SU-DHL-6 (cell line): ENCODE data around the gene PLEKHD1.

ENCODE experiments used
- H2AFZ ChIP-seq: fragments of 200-600 bp; sonication (generic); 2 replicates; pipeline ENCODE4 v1.6.1; 2014; ENCODE audit warnings: low read depth, mild to moderate bottlenecking, moderate library complexity, mixed read lengths, antibody characterized with exemption, low read length; ENCODE audit not compliant: severe bottlenecking
- H3F3A ChIP-seq: fragments of 200-600 bp; shearing (Covaris generic); 2 replicates; pipeline ENCODE4 v1.6.0; 2016; ENCODE audit warnings: antibody characterized with exemption, mild to moderate bottlenecking; ENCODE audit not compliant: insufficient read depth
- H3K27ac ChIP-seq: fragments of 200-600 bp; sonication (generic); 2 replicates; pipeline ENCODE4 v1.5.1; 2016; ENCODE audit warnings: low read depth, mild to moderate bottlenecking, low read length, moderate library complexity, mixed read lengths
- H3K27me3 ChIP-seq: fragments of 200-600 bp; sonication (generic), shearing (Covaris generic); 2 replicates; pipeline ENCODE4 v1.6.0; 2014; ENCODE audit warnings: mild to moderate bottlenecking, low read length
- H3K36me3 ChIP-seq: fragments of 200-600 bp; sonication (generic); 2 replicates; pipeline ENCODE4 v1.6.1; 2014; ENCODE audit warnings: mild to moderate bottlenecking, low read length, mixed read lengths
- H3K4me2 ChIP-seq: fragments of 300-600, 200-600 bp; shearing (Covaris generic), sonication (generic); 2 replicates; pipeline ENCODE4 v1.6.0; 2014; ENCODE audit warnings: low read length, low read depth, mild to moderate bottlenecking; ENCODE audit not compliant: poor library complexity, severe bottlenecking
- H3K4me3 ChIP-seq: fragments of 200-600 bp; sonication (generic); 2 replicates; pipeline ENCODE4 v1.5.1; 2014; ENCODE audit warnings: antibody characterized with exemption, low read length, mild to moderate bottlenecking, mixed read lengths; ENCODE audit not compliant: insufficient read depth, poor library complexity, severe bottlenecking
- H3K79me2 ChIP-seq: fragments of 200-600 bp; sonication (generic); 2 replicates; pipeline ENCODE4 v1.6.1; 2014; ENCODE audit warnings: mild to moderate bottlenecking, low read length, moderate library complexity; ENCODE audit not compliant: insufficient read depth
- H3K9ac ChIP-seq: fragments of 200-600 bp; sonication (generic); 2 replicates; pipeline ENCODE4 v1.7.0; 2014; ENCODE audit warnings: mild to moderate bottlenecking, low read length
- H3K9me2 ChIP-seq: fragments of 200-600 bp; sonication (generic); replicated peaks from 2 replicates; pipeline ENCODE4 v1.6.1; 2014; ENCODE audit warnings: low read length; ENCODE audit not compliant: insufficient read depth
- H3K9me3 ChIP-seq: fragments of 200-600 bp; sonication (generic); 2 replicates; pipeline ENCODE4 v1.6.1; 2014; ENCODE audit warnings: low read length, mixed read lengths; ENCODE audit not compliant: insufficient read depth
- H4K20me1 ChIP-seq: fragments of 200-600 bp; sonication (generic); 2 replicates; pipeline ENCODE4 v1.6.1; 2014; ENCODE audit warnings: low read depth, mild to moderate bottlenecking, antibody characterized with exemption, low read length, moderate library complexity, mixed read lengths
- CTCF ChIP-seq: fragments of 200-600 bp; sonication (generic); IDR thresholded peaks from one replicate; pipeline ENCODE4 v1.5.1; 2017; ENCODE audit warnings: antibody characterized with exemption, mild to moderate bottlenecking, low read length, moderate library complexity; ENCODE audit not compliant: insufficient read depth, poor library complexity, severe bottlenecking
- EZH2phosphoT487 ChIP-seq: fragments of 200-600 bp; sonication (generic), shearing (Covaris generic); conservative IDR thresholded peaks from 2 replicates; pipeline ENCODE4 v1.6.1; 2018; ENCODE audit warnings: mild to moderate bottlenecking, antibody characterized with exemption, low read length, moderate library complexity, mixed read lengths

PLEKHD1 gene

GRCh38 chr14:69501423-69501838 is 16.9 kb downstream of the PLEKHD1 start:
- H3F3A ChIP-seq, result no peaks in the 10 kb centered on the region
- H3K79me2 ChIP-seq, result no peaks in the 10 kb centered on the region
- H3K27ac ChIP-seq, result no peak overlapping the region
- no peak overlapping the region for H3K4me2 ChIP-seq
- no peak overlapping the region for H2AFZ ChIP-seq
- H3K4me3 ChIP-seq, result no peak overlapping the region
- H3K9me3 ChIP-seq, result no peaks in the 10 kb centered on the region
- H3K9ac ChIP-seq, result no peak overlapping the region
- no peaks in the 10 kb centered on the region for H3K27me3 ChIP-seq
- no peaks in the 10 kb centered on the region for H3K9me2 ChIP-seq
- TF ChIP-seq EZH2phosphoT487 (no peak), CTCF (no peak)
- H4K20me1 ChIP-seq, result no peaks in the 10 kb centered on the region
- H3K36me3 ChIP-seq, result no peaks in the 10 kb centered on the region

- no peaks in the 10 kb centered on the region for H4K20me1 ChIP-seq
- H3K4me3 ChIP-seq, result no peak overlapping the region
- no peak overlapping the region for H2AFZ ChIP-seq
- no peaks in the 10 kb centered on the region for H3K9me2 ChIP-seq
- no peaks in the 10 kb centered on the region for H3K9me3 ChIP-seq
- H3K79me2 ChIP-seq, result no peaks in the 10 kb centered on the region
- H3K36me3 ChIP-seq, result no peaks in the 10 kb centered on the region
- no peaks in the 10 kb centered on the region for H3F3A ChIP-seq
- TF ChIP-seq CTCF, result no peak
- TF ChIP-seq EZH2phosphoT487, result no peak
- no peak overlapping the region for H3K9ac ChIP-seq
- no peak overlapping the region for H3K4me2 ChIP-seq
- no peak overlapping the region for H3K27ac ChIP-seq
- no peaks in the 10 kb centered on the region for H3K27me3 ChIP-seq
These were observed 20.2 kb downstream of the PLEKHD1 start for GRCh38 chr14:69504775-69505174.

DNA sequence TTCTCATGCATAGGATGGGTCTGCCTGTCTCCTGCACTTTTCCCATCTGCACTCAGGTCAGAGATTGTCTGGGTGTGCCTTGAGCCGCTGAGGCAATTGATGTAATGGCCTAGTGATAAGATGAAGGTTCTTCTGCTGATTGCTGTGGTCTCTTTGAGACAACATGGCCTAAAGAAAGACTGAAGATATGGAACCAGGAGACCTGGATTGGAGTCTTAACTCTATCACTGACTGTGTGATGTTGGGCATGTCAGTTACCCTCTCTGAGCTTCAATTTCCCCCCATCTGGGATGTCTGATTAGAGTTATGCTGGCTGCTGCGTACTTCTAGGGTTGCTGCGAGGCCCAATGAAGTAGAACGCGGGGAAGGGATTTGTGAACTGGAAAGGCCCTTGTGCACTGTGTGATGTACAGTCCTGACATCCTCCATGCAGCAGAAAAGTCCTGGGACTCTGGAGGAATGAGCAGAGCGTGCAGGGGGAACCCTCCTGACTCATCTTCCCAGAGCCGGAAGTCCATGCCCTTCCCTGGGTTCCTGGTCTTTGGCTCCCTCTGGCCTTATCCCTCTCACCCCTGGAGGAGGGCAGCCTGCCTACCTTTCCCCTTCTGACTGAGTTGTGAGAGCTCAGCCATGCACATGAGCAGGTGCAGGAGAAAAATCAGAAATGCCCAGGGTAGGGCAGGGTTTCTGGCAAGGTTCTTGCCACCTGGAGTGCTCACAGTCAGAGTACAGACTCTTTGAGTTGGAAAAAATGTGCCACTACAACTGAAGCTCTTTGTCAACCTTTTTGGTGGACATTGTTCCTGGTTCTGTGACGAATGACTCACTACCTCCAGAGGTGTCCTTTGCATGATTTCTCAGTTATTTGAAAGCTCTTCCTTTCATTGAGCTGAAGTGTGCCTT is 21.1 kb downstream of the PLEKHD1 start:
- H3K4me3 ChIP-seq, result no peak overlapping the region
- no peaks in the 10 kb centered on the region for H3K9me3 ChIP-seq
- no peaks in the 10 kb centered on the region for H4K20me1 ChIP-seq
- TF ChIP-seq CTCF (no peak), EZH2phosphoT487 (no peak)
- H2AFZ ChIP-seq, result no peak overlapping the region
- no peaks in the 10 kb centered on the region for H3K79me2 ChIP-seq
- H3K4me2 ChIP-seq, result no peak overlapping the region
- H3K27me3 ChIP-seq, result no peaks in the 10 kb centered on the region
- H3K36me3 ChIP-seq, result no peaks in the 10 kb centered on the region
- no peaks in the 10 kb centered on the region for H3K9me2 ChIP-seq
- no peak overlapping the region for H3K9ac ChIP-seq
- no peaks in the 10 kb centered on the region for H3F3A ChIP-seq
- H3K27ac ChIP-seq, result no peak overlapping the region
